CD4-positive, alpha-beta T cell treated with Interleukin-12 subunit alpha and Interleukin-12 subunit beta, for 1 hour (primary cell): ENCODE results near the gene PIP5KL1.

Experiments
- DNase-seq: peaks from one replicate; pipeline ENCODE4 v3.0.0-alpha.2; 2020

Gene PIP5KL1

DNA sequence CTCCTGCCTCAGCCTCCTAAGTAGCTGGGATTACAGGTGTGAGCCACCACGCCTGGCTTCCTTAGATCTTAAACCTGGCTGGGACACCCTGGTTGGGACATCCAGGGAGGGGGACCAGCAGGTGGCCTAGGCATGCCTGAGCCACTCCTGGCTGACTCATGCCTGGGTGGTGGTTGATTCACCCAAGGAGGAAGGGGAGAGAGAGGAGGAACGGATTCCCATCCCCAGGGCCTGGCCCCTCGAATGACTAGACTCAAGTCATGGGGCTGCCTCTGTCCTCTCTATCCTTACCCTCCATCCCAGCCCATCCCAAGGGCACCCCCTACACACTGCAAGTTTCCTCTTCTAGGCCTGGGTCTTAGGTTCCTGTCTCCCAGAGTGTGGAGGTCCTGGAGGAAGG, 37.5 kb upstream of the PIP5KL1 start:
- DNase-seq, result no peak

DNA sequence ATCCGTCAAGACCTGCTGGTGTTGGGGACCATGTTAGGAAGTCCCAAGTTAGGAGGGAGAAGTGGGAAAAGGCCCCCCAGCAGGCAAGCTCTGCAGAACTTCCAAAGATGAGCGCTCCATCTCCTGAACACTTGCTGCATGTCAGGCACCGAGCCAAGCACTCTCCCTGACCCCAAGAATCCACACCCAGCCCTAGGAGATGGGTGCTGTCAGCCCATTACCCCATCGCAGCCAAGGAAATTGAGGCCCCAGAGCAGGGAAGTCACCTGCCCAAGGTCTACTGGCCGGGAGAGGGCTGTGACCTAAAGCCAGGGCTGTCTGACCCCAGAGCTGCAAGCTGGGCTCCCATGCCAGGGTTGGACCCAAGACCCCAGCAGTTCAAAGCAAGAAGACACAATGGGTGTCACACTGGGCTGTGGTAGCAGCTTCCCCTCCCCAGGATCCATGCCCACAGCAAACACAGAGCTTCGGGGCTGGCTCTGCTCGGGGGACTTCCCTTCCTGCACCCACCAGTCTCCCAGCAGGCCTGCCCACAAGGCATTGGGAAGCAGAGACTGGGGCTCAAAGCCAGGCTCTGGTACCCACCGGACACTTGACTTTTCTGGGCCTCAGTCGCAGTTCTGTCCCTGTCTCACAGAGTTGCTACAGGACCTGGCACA, 36.7 kb upstream of the PIP5KL1 start:
- no peak for DNase-seq

DNA sequence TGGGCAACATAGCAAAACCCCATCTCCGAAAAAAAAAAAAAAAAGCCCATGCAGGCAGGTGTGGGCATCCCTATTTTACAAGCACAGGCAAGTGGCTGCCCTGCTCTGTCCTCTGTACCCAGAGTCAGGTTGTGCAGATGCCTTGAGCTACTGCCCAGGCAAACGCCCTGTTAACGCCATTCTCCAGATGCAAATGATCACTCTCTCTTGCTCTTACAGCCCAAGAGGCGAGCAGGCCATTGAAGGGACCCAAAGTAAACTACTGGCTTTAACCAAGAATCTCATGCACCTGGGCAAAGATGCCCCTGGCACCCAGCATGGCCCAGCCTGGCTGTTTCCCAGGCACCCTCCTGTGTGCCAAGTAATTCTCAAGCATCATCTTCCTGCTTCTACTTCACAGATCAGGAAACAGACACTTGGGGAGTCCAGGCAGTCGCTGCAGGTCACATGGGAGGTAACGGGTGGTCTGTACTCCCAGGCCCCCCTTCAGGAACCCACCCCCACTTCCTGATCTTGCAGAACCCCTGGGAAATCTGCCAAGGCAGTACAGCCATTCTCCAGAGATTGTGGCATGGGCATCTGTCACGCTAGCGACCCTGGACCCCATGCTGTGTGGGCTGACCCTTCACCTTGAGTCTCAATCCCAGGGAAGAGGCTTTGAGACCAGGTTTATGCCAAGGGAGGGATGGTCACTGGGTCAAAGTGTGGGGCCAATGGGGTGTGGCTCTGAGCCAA, 36.0 kb upstream of the PIP5KL1 start:
- no peak for DNase-seq

DNA sequence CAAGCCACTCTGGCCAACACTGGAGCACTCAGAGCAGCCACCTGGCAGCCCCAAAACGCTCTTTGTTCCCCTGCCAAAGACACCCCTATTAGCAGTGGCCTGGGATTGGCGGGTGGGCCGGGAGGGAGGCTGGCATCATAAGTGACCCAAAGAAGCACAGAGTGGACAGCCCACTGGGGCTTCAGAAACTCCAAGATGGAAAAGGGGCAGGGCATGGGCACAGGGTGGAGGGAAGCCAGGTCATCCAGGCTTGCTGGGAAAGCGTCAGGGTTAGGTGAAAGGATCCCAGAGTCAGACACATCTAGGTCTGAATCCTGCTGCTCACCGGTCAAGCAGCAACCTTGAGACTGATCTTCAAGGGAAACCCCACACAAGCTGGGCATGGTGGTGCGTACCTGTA, 35.4 kb upstream of the PIP5KL1 start:
- no peak for DNase-seq

DNA sequence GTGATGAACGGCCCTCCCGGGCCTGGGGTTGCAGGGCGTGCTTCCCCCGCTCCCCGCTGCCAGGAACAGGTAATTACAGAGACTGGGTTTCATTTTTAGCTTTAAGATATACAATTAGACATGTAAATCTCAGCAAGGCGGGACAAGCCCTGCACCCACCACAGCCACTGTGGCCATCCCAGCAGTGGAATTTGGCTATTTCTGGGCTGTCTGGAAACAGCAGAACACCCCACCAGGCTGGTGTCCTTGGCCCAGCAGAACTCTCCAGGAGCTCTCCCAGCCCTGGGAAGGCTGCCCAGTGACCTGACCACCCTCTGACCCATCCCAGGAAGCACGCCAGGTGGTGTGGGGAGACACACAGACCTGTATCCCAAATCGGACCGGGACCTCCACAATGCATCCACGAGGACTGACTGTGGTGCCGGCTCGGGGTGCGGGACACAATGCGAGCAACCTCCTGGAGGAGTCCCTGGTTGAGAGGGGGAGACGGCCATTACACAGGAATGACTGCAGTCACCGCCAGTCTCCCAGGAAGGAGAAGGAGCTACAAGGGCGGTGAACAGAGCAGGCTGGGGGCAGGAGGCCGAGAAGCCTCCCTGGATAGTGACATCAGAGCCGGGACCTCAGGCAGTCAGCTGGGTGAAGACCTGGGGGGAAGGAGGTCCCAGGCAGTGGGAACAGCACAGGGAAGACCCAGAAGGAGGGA, 32.9 kb upstream of the PIP5KL1 start:
- no peak for DNase-seq

DNA sequence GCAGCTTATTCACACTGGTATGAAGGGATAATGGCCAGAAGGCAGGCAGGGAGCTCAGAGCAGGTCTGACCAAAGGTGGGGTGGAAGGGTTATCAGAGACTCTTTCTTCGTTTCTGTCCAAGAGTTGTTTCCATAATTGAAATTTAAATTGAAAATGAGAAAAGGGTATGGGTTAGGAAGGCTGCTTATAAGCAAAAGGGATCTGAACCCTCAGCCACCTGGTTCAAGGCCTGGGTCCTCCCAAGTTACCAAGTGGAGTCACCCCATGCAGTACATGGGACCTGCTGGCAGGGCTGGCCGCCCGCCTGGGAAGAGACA, 32.4 kb upstream of the PIP5KL1 start:
- DNase-seq, result no peak

DNA sequence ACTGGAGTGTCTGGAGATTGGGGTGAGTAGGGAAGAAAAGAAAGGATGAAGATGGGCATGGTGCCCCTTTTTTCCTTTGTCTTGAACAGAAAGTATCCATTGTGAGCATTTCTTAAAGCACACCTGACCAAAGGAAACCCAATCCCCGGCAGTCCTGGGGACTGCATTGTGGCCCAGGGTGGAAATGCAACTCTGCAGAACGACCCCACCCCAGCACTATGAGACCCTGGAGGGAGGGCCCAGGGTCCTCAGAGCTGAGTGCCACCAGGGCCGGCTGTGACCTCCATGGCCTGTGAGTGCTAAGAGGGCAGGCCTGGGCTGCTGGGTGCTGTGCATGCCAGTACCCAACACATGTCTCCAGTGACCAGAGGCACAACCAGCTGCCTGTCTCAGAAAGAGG, 31.7 kb upstream of the PIP5KL1 start:
- no peak for DNase-seq

DNA sequence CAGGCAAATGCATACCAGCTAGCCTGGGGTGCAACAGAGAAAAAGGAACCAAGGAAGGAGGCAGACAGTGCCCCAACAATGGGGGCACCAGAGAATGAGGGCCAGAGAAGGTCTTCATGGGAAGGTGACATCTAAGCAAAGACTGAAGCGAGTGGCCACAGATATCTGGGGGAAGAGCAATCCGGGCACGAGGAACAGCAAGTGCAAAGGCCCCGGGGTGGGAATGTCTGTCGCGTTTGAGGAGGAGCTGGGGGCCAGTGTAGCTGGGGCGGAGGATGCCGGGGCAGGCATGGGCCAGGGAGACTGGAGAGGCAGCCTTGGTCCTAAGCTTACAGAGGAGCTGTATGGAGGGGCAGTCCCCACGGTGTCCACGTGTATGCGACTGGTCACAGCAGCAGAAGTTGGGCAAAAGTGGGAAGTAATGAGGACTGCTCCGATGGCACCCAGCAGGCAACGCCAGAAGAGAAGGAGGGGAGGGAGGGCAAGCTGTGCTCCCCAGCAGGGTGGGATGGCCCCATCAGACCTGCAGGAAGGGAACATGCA, 31.1 kb upstream of the PIP5KL1 start:
- no peak for DNase-seq

DNA sequence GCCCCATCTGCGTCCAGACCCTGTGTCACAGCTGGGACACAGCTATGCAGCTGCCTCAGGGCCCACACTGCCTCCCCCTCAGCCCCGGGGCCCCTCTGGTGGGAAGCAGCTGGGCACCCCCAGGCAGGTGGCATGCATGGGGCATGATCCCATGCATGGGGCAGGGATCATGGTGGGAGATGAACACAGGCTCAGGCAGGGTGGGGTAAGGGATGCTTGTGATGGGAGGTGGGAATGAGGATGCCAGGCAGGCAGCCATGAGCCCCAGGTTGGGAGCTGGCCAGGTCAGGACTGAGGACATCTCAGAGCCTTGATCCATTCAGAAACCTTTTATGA, 30.5 kb upstream of the PIP5KL1 start:
- no peak for DNase-seq

DNA sequence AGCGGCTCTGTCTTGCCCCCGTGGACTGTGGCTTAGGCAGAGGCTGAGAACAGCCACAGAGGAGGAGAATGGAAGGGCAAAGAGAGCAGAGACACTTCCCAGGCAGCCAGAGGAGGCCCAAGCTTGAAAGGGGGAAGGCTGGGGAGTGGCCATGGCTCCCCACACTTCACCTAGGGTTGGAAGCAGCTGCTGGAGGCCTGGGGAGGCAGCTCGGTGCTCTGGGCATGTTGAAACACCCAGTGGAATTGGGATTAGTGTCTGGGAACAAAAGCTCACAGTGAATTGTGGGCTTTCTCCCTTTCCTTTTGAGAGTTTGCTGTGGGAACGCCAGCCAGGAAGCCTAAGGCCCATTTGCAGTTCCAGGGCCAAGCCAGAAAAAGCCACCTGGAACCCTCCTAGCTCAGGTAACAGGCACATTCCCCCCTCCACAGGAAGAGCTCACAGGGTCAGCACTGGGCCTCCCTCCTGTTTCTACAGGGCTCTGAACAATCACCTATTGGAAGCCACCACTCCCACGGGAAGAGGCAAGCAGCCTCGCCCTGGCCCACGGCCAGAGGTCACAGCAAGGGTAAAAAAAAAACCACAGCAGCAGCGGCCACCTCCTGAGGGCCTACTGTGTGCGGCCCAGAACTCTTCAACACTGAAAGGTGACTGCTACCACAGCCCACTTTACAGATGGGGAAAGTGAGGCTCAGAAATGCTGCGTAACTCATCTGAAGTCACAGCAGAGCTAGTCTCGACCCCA, 30.0 kb upstream of the PIP5KL1 start:
- no peak for DNase-seq

DNA sequence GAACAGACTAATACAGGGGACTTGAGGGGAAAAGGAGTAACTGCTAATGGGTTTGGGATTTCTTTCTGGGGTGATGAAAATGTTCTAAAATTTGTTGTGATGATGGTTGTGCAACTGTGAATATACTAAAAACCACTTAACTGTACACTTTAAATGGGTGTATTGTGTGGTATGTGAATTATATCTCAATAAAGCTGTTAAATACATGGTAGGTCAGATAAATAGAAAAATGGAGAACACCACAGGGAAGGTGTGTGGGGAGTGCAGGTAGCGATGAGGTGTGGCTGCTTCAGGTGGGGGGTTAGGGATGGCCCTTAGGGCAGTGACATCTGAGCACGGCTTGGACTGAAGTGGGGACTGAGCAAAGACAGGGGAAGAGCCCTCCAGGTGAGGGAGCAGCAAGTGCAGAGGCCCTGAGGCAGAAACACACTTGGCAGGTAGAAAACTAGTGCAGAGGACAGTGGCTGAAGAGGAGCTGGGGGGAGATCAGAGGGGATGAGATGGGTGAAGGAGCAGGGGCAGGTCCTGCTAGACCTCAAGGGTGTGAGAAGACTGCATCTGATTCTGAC, 29.3 kb upstream of the PIP5KL1 start:
- DNase-seq, result no peak

DNA sequence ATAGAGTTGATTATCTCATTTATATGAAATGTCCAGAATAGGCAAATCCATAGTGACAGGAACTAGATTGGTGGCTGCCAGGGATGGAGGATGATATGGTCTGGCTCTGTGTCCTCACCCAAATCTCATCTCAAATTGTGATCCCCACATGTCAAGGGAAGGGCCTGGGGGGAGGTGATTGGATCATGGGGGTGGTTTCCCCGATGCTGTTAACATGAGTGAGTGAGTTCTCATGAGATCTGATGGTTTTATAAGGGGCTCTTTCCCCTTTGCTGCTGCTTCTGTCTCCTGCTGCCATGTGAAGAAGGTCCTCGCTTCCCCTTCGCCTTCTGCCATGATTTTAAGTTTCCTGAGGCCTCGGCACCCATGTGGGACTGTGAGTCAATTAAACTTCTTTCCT, 28.8 kb upstream of the PIP5KL1 start:
- no peak for DNase-seq

DNA sequence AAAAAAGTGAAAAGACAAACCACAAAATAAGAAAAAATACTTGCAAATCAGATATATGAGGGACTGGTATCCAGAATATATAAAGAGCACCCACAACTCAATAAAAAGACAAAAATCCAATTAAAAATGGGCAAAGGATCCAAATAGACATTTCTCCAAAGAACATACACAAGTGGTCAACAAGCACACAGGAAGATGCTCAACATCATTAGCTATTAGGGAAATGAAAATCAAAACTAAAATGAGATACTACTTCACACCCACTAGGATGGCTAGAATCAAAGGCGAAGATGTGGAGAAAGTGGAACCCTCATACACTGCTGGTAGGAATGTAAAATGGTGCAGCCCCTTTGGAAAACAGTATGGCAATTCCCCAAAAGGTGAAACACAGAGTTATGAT, 28.2 kb upstream of the PIP5KL1 start:
- no peak for DNase-seq

DNA sequence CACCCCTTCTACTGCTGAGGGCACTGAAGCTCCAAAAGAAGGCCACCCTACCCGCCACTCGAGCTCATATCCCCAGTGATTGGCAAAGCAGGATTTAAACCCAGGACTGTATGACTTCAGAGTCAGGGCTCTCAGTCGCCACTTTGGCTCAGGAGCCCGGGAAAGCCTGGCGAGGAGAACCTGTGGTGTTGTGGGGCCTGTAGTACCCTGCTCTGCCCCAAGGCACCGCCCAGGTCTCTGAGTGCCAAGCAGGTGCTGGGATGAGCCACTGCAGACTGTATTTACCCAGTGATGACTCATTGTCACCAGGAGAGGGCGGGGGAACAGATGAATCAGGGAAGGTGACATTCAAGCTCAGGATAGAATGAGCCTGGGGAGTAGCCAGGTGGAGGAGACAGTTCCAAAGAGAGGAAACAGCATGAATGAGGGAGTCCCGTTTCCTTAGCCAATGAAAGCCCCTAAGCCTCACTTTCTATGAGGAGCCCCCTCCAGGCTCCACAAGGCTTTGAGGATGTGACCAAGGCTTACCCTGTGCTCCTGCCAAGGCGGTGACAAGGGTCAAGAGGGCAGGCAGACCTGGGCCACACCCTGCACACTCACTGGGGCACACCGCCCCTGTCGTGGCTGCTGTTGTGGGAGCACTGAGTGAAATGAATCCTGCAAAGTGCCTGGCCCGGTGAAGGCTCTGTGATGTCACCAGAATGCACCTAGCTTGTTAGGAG, 24.9 kb upstream of the PIP5KL1 start:
- peak; percentile 80 for DNase-seq

DNA sequence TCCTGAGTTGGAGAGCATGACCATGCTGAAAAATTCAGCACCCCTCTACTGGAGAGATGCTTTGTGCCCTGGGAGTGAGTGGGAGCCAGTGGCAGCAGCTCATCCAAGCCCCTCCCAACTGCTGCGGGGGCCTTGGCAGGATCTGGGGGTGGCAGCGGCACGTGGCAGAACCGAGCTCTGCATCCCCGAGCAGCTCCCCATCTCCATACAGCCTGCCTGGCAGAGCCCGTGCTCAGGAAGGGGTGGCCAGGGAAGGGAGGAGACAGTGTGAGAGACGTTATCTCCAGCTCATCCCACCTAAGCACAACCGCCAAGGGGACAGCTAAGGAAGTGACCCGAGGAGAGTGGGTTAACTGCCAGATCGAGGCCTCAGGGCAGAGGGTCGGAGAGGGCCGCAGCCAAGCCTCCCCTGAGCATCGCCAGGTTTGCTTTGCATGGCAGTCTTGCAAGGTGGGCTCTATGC, 24.3 kb upstream of the PIP5KL1 start:
- no peak for DNase-seq

DNA sequence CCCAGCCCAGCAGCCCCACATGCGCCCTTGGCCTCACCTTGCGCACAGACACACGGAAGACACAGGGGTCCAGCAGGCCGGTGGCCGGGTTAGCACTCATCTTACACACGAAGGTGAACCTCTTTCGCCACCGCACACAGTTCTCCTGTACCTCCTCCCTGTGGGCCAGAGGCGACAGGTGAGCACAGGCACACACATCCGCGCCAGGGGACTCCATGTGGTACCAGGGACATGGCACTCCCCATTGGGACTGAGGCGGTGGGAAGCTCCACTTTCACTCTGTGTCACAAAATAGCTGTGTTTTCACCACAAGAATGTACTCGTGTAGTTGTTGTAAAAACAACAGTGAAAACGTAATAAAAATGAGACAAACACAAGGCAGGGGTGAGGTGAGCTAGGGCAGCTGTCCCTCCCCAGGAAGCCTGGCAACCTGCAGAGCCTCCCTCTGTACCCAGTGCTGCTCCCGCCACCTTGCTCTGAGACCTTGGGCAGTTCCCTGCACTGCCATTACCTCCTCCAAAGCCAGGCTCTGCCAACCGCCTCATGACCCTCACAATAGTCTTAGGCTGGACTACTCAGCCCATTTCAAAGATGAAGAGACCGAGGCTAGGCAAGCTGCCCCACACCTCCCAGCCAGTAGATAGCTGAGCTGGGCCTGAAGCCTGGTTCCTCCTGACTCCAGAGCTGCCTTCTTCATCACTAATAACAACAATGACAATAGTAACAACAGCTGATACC, 23.4 kb upstream of the PIP5KL1 start:
- DNase-seq, result no peak

DNA sequence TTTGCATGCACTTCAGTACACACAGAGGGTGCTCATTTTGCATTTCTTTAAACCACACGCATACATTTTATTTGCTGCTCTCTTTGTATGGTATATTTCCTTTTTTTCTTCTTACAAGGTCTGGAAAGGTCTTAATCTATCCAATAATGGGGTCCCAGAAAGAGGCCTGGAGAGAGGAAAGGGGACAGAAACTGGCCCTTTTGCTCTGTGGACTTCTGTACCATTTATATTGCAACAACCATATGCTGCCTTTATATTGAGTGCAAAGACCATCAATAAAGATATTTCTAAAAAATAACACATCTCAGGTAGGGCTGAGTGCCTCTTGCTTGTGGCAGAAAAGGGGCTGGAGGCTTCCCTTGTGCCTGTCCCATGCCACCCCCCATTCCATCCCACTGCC, 22.6 kb upstream of the PIP5KL1 start:
- DNase-seq, result no peak

DNA sequence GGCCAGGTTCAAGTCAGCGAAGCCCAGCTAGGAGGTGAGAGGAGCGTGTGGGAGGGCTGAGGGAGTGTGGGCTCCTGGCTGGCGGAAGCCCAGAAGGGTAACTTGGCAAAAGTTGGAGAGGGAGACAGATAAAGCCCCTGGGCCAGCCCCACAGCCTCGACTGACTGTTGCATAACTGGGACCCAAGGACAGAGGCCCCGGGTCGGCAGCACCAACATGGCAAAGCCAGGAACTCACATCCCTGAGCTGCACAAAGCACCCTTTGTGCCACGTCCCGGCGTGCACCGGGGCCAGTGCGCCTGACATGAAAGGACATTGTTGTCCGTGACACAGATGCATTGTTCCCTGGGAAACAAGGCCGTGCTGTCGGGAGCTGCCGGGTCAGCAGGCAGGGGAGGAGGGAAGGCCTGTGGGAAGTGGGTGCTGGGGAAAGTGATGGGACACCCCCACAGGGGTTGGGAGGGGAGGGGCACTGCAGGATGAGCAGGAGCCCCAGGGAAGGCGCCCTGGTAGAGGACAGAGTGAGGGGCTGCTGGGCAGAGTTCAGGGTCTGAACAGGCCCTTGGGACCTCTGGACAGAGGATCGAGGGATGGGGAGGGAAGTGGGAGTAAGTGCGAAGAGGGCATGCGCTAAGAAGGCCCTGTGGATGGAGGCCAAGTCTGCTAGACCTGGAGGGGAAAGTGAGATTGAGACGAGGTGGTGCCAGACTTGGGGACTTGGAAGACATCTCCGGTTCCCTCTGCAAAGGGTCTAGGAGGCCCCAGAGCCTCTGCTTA, 20.1 kb upstream of the PIP5KL1 start:
- DNase-seq, result no peak

DNA sequence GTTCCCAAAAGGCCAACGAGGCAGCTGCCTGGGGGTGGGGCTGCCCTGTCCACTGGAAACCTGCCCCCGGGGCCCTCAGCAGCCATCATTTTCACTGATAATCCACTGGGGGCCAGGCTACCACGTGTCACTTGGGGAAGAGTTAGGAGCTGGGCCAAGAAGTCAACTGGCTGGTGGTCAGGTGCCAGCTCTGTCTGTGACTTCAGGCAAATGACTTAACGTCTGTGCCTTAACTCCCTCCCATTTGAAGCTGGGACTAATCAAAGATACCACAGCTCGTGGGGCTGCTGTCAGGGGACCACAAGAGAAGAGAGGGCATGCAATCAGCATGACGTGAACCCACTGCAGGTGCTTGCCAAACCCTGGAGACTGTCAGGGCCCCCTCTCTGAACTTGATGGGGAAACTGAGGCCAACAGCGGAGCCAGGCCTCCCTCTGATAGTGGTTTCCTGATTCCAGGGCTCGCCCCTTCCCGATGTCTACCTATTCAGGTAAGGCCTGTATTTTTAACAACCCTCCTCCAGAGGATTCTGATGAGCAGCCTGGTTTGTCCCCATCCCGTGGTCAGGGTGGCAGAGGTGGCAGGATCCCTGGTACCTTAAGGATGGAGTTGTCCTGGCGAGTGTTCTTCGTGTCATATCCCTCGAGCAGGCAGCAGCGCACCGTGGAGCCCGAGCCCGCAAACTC, 19.4 kb upstream of the PIP5KL1 start:
- no peak for DNase-seq
